LNCaP clone FGC (cell line): Measurements from ENCODE around the gene AHR.
"Not testable (repeated sequence)": the region's sequence is repeated elsewhere in the genome, so short reads cannot be mapped to it uniquely, and the experiment has no call there.

Experiments used
- DNase-seq: peaks from one replicate; pipeline ENCODE4 v3.0.0-alpha.2; 2011; ENCODE audit warnings: low read depth
- H3K4me3 ChIP-seq: 2 replicates; pipeline ENCODE4 v1.5.1; 2011; ENCODE audit warnings: mild to moderate bottlenecking, low read depth, low read length, control low read depth
- CTCF ChIP-seq: IDR thresholded peaks from 2 replicates; pipeline ENCODE4 v1.5.1; 2012; ENCODE audit warnings: mild to moderate bottlenecking; ENCODE audit not compliant: control insufficient read depth, insufficient read depth; ENCODE audit errors: extremely low read depth

The AHR gene

GRCh38 chr7:17384400-17384799 lies 85.9 kb downstream of the AHR start:
- H3K4me3 ChIP-seq, result no peak overlapping the region
- peak; percentile 27 for DNase-seq
- no peak for TF ChIP-seq CTCF

- DNase-seq, result no peak
- no peak overlapping the region for H3K4me3 ChIP-seq
- no peak for TF ChIP-seq CTCF
Measured at GRCh38 chr7:17385612-17386011, 87.2 kb downstream of the AHR start.

GRCh38 chr7:17390392-17390791 lies 91.9 kb downstream of the AHR start:
- DNase-seq, result no peak
- H3K4me3 ChIP-seq, result no peak overlapping the region
- no peak for TF ChIP-seq CTCF

- no peak overlapping the region for H3K4me3 ChIP-seq
- TF ChIP-seq CTCF, result no peak
- no peak for DNase-seq
Measured at GRCh38 chr7:17391366-17391765, 92.9 kb downstream of the AHR start.

GRCh38 chr7:17392846-17393245 lies 94.4 kb downstream of the AHR start:
- TF ChIP-seq CTCF, result no peak

GRCh38 chr7:17394563-17394962 lies 96.1 kb downstream of the AHR start:
- DNase-seq, H3K4me3 ChIP-seq: not testable (repeated sequence)

More at GRCh38 chr7:17392846-17393245, 94.4 kb downstream of the AHR start:
- H3K4me3 ChIP-seq, result no peak overlapping the region
- no peak for DNase-seq
